Activated naive CD4-positive, alpha-beta T cell treated with anti-CD3 and anti-CD28 coated beads, Interleukin-2, amount 50 U/mL, for 16 hours (primary cell): Measurements from ENCODE around the gene RBX1.
"Not testable (repeated sequence)": the region's sequence is repeated elsewhere in the genome, so short reads cannot be mapped to it uniquely, and the experiment has no call there.

Experiments
- DNase-seq: peaks from one replicate; pipeline ENCODE4 v3.0.0-alpha.2; 2020

The RBX1 gene

GRCh38 chr22:40950962-40951794 is at the start of gene RBX1:
TSS of gene RBX1 (plus strand) at chr22:40951378. CDS start at chr22:40951399, 21 bp downstream.
- DNase-seq: peak; percentile 98

- no peak for DNase-seq
These were observed 47.1 kb upstream of the RBX1 start for GRCh38 chr22:40904101-40904500.

DNA sequence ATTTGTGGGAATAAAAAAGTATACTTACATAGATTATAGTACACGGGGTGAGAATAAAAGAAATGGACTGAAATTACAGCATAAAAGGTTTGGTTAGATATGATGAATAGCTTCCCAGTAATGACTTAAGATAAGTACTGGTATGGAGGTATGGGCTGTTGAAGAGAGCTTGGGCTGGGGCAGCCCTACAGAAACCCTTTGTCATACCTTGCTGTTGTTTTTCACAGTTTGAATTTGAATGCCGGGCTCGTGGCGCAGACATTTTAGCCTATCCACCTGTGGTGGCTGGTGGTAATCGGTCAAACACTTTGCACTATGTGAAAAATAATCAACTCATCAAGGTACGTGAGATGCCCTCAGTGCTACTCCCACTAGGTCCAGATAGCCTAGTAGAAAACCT is 42.3 kb upstream of the RBX1 start:
- no peak for DNase-seq

DNA sequence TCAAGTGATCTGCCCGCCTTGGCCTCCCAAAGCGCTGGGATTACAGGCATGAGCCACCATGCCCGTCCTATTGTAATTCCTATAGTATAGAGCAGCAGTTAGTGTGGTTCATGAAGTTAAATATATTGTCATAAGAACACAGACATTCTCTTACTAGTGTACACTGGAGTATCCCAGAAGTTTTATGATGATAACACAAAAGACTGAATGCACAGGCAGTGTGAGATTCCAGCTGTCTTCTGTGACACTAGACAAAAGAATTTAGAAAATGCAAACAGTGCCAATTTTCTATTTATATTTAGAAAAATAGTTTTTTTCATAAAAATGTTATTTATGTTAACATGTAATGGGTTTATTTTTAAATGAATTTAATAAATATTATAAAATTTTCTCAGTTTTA is 39.4 kb upstream of the RBX1 start:
- DNase-seq: no peak

DNA sequence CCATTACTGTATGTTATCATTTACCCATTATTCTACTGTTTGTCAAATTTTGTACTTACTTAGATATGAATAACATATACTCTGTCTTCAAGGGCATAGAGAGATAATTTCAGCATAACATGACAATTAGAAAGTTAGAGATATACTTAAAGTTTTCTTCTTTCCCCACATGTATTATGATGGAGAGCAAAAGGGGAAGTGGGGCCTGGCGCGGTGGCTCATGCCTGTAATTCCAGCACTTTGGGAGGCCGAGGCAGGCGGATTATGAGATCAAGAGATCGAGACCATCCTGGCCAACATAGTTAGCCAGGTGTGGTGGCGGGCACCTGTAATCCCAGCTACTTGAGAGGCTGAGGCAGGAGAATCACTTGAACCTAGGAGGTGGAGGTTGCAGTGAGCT is 38.2 kb upstream of the RBX1 start:
- not testable (repeated sequence) for DNase-seq

DNA sequence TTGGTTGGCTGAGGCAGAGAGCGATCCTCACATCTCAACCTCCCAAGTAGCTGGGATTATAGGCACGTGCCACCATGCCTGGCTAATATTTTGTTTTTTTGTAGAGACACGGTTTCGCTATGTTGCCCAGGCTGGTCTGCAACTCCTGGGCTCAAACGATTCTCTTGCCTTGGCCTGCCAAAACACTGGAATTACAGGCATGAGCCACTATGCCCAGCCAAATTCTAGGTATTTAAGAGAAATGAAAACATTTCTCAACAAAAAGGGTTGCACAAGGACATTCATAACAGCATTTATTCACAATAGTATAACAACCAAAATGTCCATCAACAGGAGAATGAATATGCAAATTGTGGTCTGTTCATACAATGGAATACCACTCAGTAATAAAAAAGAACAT is 31.7 kb upstream of the RBX1 start:
- no peak for DNase-seq

DNA sequence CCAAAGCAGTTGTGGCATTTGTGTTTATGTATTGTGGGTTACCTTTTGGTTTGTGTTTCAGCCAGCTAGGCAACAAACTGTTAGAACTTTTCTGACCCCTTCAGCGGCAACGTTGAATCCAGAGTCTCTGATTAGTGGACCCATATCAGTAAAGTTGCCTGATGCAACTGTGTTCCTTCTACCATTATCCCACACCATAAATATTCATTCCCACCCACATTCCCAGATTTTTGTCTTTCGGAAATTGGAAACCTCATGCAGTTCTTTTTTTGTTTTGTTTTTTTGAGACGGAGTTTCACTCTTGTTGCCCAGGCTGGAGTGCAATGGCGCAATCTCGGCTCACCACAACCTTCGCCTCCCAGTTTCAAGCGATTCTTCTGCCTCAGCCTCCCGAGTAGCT is 30.7 kb upstream of the RBX1 start:
- no peak for DNase-seq

DNA sequence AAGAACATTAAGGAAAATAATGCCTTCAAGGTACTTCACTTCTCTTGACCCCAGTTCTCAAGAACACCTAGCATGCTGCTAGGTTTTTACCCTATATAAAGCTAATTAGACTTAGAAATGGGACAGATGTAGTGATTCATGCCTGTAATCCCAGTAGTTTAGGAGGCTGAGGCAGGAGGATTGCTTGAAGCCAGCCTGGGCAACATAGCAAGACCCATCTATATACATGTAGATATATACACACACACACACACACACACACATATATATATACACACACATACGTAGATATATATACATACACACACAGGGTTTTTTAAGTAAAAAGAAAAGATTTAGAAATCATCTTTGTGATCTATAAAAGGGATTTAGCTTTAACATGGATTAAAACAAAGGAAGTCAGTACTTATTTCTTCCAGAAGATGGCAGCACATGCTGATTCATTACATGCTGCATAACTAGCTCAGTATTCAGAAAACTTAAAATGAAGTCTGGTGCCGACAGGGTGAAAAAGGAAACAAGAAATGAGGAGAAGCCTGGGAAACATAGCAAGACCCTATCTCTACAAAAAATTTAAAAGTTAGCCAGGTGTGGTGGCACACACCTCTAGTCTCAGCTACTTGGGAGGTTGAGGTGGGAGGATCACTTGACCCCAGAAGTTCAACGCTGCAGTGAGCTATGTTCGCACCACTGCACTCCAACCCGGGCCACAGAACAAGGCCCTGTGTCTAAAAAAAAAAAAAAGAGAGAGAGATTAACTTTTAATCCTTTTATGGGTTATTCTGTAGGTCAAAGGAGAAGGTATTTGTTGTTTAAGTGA is 28.5 kb upstream of the RBX1 start:
- no peak for DNase-seq

DNA sequence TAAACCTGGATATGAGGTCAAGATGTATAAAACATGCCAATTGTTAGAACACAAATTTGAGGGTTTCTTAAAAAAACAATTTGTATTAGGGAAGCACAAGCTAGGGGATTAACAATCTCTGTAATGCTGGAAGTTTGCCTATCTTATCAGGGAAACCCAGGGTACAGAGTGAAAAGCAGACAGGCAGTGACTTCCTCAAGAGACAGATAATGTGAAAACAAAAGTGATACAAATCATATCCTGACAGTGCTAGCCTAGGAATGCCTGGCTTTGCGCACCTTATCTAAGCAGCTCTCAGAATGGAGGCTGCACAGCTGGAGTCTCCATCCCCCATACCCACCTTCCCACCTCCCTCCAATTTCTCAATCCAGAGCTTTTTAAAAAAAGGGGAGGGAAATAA is 22.5 kb upstream of the RBX1 start:
- no peak for DNase-seq

DNA sequence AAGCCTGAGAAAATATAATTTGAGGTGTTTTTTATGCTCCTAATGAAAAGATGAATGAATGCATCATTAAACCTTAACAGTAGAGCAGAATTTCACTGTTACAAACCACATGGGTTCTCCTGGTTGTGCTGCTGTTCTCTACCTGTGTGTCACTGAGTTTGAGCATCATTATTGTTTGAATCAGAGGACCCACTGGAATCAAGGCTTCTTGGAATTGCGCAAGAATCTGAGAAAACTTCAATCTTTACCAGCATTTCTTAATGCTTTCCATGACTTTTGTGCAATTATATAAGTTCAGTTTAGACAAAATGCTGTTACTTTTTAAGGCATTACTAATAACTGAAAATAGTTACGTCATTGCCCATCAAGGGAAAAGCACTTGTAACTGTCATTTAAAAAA is 18.8 kb upstream of the RBX1 start:
- DNase-seq: no peak

- DNase-seq: no peak
These were observed 12.0 kb upstream of the RBX1 start for GRCh38 chr22:40939202-40939601.

DNA sequence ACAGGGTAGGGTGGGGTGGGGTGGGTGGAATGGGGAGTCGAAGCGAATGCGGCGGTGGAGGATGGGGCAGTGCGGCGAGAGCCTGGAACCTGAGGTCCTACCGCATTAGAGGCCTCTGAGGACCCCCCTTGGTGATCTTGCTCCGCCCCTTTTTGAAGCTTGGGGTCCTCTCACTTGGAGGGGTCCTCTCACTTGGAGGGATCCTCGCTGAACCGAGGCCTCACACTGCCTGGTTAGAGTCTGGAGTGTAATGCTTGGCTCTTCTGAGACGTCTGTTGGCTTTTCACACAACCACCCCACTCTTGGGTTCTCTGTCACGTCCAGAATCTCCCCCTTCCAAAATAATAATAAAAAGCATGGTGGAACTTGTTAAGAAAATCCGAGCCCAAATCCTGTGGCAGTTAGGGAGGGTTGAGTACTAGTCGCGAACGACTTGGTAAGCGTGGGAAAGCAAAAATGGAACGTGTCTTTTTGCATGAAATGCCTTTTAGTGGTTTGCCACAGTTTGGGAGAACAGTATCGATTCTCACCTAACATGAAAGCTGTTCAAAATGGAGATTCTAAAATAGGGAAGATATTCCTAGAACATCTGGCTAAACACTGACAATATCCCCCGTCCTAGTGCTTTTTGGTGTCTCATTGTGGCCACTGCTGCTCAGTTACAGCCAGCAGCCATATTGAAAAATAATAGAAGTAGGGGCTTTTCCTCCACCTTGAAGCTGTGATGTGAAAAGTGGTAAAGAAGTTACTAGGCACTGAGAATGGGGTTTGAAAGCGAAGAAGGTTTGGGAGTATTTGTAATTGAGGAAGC is 822 bp downstream of the RBX1 start:
- no peak for DNase-seq

GRCh38 chr22:40953471-40953870 is 2.3 kb downstream of the RBX1 start:
- DNase-seq: no peak

DNA sequence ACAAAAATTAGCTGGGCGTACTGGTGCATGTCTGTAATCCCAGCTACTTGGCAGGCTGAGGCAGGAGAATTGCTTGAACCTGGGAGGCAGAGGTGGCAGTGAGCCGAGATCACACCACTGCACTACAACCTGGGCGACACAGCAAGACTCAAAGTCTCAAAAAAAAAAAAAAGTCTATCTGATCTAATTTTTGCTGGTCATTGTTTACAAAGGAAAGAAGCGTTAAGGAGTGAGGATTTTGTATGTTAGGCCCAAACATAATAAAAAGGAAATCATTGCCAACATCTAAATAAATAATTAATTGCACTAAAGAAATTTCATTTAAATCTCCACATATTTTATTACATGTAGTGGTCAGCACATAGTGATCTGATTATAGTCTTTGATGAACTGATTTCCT is 2.9 kb downstream of the RBX1 start:
- no peak for DNase-seq

GRCh38 chr22:40955571-40955970 is 4.4 kb downstream of the RBX1 start:
- no peak for DNase-seq

DNA sequence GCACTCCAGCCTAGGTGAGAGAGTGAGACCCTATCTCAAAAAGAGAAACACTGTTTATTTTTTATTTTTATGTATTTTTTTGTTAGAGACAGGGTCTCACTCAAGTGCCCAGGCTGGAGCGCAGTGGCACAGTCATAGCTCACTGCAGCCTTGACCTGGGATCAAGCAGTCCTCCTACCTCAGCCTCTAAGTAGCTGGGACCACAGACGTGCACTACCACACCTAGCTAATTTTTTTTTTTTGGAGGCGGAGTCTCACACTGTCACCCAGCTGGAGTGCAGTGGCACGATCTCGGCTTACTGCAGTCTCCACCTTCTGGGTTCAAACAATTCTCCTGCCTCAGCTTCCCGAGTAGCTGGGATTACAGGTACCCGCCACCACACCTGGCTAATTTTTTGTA is 6.4 kb downstream of the RBX1 start:
- DNase-seq: no peak

GRCh38 chr22:40958299-40958698 is 7.1 kb downstream of the RBX1 start:
- DNase-seq: no peak

DNA sequence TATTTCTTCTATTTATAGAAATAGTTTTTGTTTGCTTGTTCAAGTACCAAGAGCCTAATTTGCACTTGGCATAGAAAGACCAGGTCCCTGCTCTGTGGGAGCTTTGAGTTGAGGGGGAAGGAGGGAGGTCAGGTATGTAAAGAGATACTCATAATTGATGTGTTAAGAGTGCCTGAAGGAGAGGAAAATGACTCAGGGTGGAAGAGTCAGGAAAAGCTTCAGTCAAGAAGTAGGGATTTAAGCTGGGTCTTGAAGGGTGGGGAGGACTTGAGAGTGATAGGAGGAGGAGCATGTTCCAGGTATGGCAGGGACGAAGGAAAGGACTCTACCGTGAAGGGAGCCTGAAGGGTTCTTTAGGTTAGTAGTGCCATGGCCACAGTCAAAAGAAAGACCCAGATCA is 9.0 kb downstream of the RBX1 start:
- DNase-seq: no peak

DNA sequence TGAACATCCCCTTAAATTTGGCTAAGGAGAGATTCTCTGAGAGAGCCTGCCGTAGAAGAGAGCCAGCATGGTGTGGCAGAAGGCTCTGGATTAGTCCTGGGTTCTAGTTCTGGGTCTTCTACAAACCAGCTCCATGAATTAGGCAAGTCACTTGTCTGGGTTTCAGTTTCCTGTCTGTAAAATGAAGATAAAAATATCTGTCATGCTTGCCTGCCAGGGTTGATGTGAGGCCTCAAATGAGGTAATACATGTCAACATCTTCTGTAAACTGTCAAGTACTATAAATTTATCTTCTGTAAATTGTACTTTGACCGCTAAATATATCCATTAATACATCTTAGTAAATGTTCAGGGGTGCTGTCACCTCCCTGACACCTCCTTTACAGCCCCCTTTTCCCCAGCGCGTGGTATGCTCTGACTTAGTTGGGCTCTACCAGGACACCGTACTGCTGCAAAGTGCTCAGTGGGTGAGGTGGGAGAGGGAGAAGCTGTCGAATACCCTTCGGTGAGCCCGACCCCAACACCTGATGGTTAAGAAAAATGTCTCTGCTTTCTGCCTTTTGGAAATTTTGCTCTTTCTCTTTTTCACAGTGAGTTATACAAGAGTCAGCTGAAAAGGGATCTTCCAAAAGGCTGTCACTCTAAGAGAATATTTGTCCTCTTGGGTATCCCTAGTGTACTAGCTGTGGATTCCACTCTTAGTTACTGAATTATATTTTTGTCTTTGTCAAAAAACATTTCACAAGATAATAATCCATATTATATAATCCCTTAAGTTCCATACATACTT is 15.0 kb downstream of the RBX1 start:
- no peak for DNase-seq

DNA sequence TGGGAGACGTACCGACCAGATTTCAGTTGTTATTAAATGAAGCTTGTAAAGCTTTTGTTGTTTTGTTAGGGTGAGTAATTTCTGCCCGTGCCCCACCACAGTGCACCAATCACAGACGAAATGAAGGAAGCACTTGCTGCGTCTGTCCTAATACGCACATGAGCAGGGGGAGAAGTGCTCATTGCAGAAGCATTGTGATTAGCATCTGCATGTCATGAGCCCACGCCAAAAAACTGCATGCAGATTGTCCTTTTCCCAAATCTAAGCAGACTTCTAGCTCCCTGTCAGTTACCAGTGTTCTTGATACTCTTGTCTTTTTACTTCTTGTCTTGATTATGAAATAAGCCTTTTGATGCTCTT is 15.5 kb downstream of the RBX1 start:
- DNase-seq: no peak

DNA sequence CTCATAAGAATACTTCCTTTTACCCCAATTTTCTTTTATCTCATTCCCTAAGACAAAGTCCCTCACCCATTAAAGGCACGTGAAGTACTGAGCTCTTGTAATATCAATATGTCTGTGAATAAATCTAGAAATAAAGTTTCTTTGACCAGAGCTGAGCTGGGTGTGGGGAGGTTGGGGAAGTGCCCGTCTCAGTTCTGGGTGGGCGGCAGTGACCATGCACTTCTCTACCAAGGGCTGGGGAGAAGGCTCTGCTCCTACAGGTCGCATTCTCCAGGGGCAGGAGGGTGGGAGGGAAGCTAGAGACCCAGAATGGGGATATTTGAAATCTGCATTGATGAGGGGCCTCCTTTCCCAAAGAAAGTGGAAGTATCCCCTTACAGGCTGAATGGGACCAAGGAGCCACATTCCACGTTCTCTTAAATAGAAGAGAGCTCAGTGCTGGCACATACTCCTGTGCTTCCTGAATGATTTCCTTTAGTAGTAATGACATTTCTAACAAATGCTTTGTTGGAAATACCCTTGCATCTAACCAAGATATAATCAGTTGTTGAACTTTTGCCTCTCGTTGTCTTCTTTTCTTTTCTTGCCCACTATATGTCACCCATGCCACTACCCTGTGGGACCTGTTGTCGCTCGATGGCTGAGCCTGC is 16.1 kb downstream of the RBX1 start:
- no peak for DNase-seq

DNA sequence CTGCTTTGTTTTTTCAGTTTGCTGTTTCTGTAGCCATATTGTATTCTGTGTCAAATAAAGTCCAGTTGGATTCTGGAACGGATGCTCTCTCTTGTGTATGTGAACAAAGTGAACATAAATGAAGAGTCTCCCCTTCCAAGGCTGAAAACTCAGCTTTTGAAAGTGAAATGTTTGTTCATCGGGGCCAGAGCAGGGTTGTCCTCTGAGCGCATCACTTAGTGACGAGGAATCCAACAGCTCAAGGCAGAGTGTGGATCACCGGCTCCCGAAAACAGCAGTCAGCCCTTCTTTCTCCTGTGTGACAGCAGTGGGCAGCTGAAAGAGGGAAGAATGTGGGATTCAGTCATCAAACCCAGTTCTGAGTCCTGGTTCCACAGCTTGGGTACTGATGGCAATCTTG is 21.4 kb downstream of the RBX1 start:
- DNase-seq: no peak
